Gastrocnemius medialis (tissue), 4 donors: ENCODE results near the gene CNPY3. TPM values are rescaled to one million over a fixed set of nuclear protein-coding genes. Genes with fewer than 3 reads are reported as not detected.
A peak's percentile ranks its signal among the peaks of the same experiment; 100 is the strongest.

Experiments
- ATAC-seq, 2 donors: fragments of 150-250 bp; one replicate each; pipeline ENCODE4 v1.9.1; 2016
- DNase-seq, 2 donors: peaks; one replicate each; pipeline ENCODE4 v3.0.0-alpha.2; 2019
- H3K27ac ChIP-seq, 4 donors: fragments of 200-600 bp; sonication (generic); 1 replicate in 1 of 4; 2 replicates in 3 of 4; pipeline ENCODE4 v1.5.1; 2016 to 2018; ENCODE audit warnings: mild to moderate bottlenecking in 2 of 4, moderate library complexity in 1 of 4
- H3K27me3 ChIP-seq, 3 donors: fragments of 200-600 bp; sonication (generic) in 2 of 3; 1 replicate in 1 of 3; 2 replicates in 2 of 3; pipeline versions ENCODE4 v1.5.1 to v1.6.0; 2016 to 2019; ENCODE audit warnings: mild to moderate bottlenecking in 1 of 3, moderate library complexity in 1 of 3
- H3K36me3 ChIP-seq, 2 donors: fragments of 200-600 bp; sonication (generic) in 1 of 2; one replicate each; pipeline ENCODE4 v1.5.1; 2017 to 2018
- H3K4me1 ChIP-seq, 2 donors: fragments of 200-600 bp; sonication (generic) in 1 of 2; one replicate each; pipeline ENCODE4 v1.5.1; 2016 to 2017; ENCODE audit warnings: mild to moderate bottlenecking in 2 of 2
- H3K4me3 ChIP-seq, 4 donors: fragments of 200-600 bp; sonication (generic) in 3 of 4; 1 replicate in 1 of 4; 2 replicates in 3 of 4; pipeline ENCODE4 v1.5.1; 2016 to 2019; ENCODE audit warnings: mild to moderate bottlenecking in 2 of 4
- H3K9me3 ChIP-seq, 3 donors: fragments of 200-600 bp; sonication (generic) in 2 of 3; 1 replicate in 1 of 3; 2 replicates in 2 of 3; pipeline ENCODE4 v1.5.1; 2016 to 2019
- POLR2A ChIP-seq, 2 donors: fragments of 450-650 bp; IDR thresholded peaks; one replicate each; pipeline ENCODE4 v1.6.1; 2017; ENCODE audit warnings: antibody characterized with exemption in 2 of 2, mild to moderate bottlenecking in 2 of 2, moderate library complexity in 2 of 2
- in situ Hi-C, 4 donors: fragments of 200-750 bp; cut with MboI; loops; one replicate each; pipeline versions ENCODE4 v1.15.0 to v1.8.0; 2017; ENCODE audit warnings: low sequenced_read_pairs in 4 of 4
- intact Hi-C: fragments of 100-400 bp; cut with DNase I; formaldehyde crosslinking; loops from one replicate; pipeline ENCODE4 v1.15.1; 2023; ENCODE audit warnings: low total_unique reads
- total RNA-seq, 4 donors: library from RNA; depleted of rRNA; stranded (reverse); fragments of >200 nt; gene quantifications; one replicate each; pipeline versions ENCODE4 v1.1.0 to v1.2.3, GENCODE V29; 2016
- TF ChIP-seq, protein P1 (sequence below), 5 experiments: fragments of 450-650 bp in 3 of 5; fragments of 200-600 bp in 2 of 5; sonication (generic) in 2 of 5; IDR thresholded peaks in 4 of 5; conservative IDR thresholded peaks in 1 of 5; 1 replicate in 4 of 5; 2 replicates in 1 of 5; pipeline ENCODE4 v1.5.1; 2016 to 2019; ENCODE audit warnings: antibody characterized with exemption in 5 of 5, mild to moderate bottlenecking in 3 of 5, moderate library complexity in 3 of 5

Gene CNPY3
- total RNA-seq, 4 donors from 2014 or later = 7.1 to 13.5 (median 9.3) TPM

DNA sequence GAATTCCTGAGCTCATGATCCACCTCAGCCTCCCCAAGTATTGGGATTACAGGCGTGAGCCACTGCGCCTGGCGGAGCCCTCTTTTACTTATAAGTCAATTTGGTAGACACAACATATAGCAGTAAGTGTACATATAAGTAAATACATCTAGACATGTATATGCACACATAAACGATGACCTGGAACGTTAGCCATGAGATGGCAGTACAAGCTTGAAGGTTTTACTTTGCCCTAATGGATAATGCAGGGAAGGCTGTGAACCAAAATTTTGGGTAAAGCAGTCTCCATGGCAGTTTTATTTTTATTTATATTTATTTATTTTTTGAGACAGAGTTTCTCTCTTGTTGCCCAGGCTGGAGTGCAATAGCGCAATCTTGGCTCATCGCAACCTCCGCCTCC lies 28.8 kb downstream of the CNPY3 start:
- Histone ChIP-seq H3K4me1 (peaks cover 7 to 11% of the 10 kb centered on the region in 2 donors), H3K36me3 (no peaks in the 10 kb centered on the region), H3K4me3 (no peak overlapping the region), H3K27me3 (no peaks in the 10 kb centered on the region), H3K9me3 (no peaks in the 10 kb centered on the region), H3K27ac (no peak overlapping the region)
- TF ChIP-seq, protein P1, sequence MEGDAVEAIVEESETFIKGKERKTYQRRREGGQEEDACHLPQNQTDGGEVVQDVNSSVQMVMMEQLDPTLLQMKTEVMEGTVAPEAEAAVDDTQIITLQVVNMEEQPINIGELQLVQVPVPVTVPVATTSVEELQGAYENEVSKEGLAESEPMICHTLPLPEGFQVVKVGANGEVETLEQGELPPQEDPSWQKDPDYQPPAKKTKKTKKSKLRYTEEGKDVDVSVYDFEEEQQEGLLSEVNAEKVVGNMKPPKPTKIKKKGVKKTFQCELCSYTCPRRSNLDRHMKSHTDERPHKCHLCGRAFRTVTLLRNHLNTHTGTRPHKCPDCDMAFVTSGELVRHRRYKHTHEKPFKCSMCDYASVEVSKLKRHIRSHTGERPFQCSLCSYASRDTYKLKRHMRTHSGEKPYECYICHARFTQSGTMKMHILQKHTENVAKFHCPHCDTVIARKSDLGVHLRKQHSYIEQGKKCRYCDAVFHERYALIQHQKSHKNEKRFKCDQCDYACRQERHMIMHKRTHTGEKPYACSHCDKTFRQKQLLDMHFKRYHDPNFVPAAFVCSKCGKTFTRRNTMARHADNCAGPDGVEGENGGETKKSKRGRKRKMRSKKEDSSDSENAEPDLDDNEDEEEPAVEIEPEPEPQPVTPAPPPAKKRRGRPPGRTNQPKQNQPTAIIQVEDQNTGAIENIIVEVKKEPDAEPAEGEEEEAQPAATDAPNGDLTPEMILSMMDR (IDR thresholded peaks at IDR 0.05 in 4 of 5, conservative IDR thresholded peaks at IDR 0.05 in 1 of 5) = peak in 1 of 5 experiments; percentile 7
- no peak for TF ChIP-seq POLR2A (IDR thresholded peaks at IDR 0.05)
- DNase-seq = no peak
- in situ Hi-C loops = no loop called here
- intact Hi-C loops = no loop called here
- no peak for ATAC-seq

GRCh38 chr6:42959917-42960242 lies 30.6 kb downstream of the CNPY3 start:
- no peak for DNase-seq
- peaks cover 7 to 11% of the 10 kb centered on the region in 2 donors for H3K4me1 ChIP-seq
- TF ChIP-seq, protein P1 (IDR thresholded peaks at IDR 0.05 in 4 of 5, conservative IDR thresholded peaks at IDR 0.05 in 1 of 5) = no peak
- TF ChIP-seq POLR2A (IDR thresholded peaks at IDR 0.05) = no peak
- no peak for ATAC-seq
- no peaks in the 10 kb centered on the region for H3K27me3 ChIP-seq
- H3K9me3 ChIP-seq = no peaks in the 10 kb centered on the region
- intact Hi-C loops = no loop called here
- H3K27ac ChIP-seq = peak overlapping the region in 1 of 4 donors; percentile 58
- H3K4me3 ChIP-seq = peak overlapping the region; percentile 53 to 67 (median 62)
- H3K36me3 ChIP-seq = peaks cover 0 to 15% of the 10 kb centered on the region in 2 donors
- in situ Hi-C loops = no loop called here

- Histone ChIP-seq H3K4me1 (peaks cover 7 to 11% of the 10 kb centered on the region in 2 donors), H3K27me3 (no peaks in the 10 kb centered on the region), H3K27ac (peak within 1 kb of the TSS; percentile 42 to 58 (median 50)), H3K9me3 (no peaks in the 10 kb centered on the region), H3K4me3 (peak within 1 kb of the TSS; percentile 53 to 67 (median 62)), H3K36me3 (peaks cover 0 to 20% of the 10 kb centered on the region in 2 donors)
- ATAC-seq (peak; percentile 69 to 75), DNase-seq (peak; percentile 45 to 73)
- TF ChIP-seq, protein P1 (IDR thresholded peaks at IDR 0.05 in 4 of 5, conservative IDR thresholded peaks at IDR 0.05 in 1 of 5) = no peak
- TF ChIP-seq POLR2A (IDR thresholded peaks at IDR 0.05) = peak; percentile 48 to 59
- intact Hi-C loops (no loop called here), in situ Hi-C loops (no loop called here)
Observed at GRCh38 chr6:42960243-42961019, 31.2 kb downstream of the CNPY3 start, which contains the start of gene GNMT. Gene GNMT (plus strand): TSS chr6:42960754. CDS start chr6:42960768, 14 bp downstream.

DNA sequence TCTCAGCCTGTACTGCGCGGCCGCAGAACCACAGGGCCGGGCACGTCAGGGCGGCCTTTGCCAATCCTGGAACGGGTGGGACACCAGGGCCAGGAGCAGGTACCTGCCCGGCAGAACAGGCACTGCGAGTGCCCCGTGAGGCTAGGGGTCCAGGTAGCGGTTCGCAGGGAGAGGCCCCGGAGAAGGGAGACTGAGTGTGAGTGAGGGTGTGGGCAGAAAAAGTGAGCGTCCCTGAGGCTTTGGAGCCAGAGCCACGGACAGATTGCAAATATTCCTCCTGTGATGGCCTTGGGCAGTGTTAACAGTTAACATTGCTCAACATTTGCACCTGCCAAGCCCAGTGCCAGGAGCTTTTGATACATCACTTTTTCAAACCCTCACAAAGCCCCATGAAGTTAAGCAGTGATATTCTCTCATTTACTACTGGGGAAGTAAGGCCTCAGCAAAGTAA lies 31.8 kb downstream of the CNPY3 start:
- intact Hi-C loops (no loop called here), in situ Hi-C loops (no loop called here)
- Histone ChIP-seq H3K36me3 (peaks cover 0 to 26% of the 10 kb centered on the region in 2 donors), H3K27ac (peak overlapping the region; percentile 42 to 58 (median 50)), H3K4me3 (peak overlapping the region; percentile 53 to 67 (median 62)), H3K27me3 (no peaks in the 10 kb centered on the region), H3K9me3 (no peaks in the 10 kb centered on the region), H3K4me1 (peaks cover 7 to 11% of the 10 kb centered on the region in 2 donors)
- ATAC-seq (peak; percentile 21 to 59), DNase-seq (peak in 1 of 2 donors; percentile 30)
- no peak for TF ChIP-seq POLR2A (IDR thresholded peaks at IDR 0.05)
- TF ChIP-seq, protein P1 (IDR thresholded peaks at IDR 0.05 in 4 of 5, conservative IDR thresholded peaks at IDR 0.05 in 1 of 5) = no peak
